CD4-positive, alpha-beta T cell treated with Interleukin-1 beta for 1 hour (primary cell): ENCODE measurements around the gene ZNF850.
"Not testable (repeated sequence)": the region's sequence is repeated elsewhere in the genome, so short reads cannot be mapped to it uniquely, and the experiment has no call there.

ENCODE experiments used
- DNase-seq, 2 donors: peaks; one replicate each; pipeline ENCODE4 v3.0.0-alpha.2; 2020 to 2022

The ZNF850 gene

GRCh38 chr19:36772311-36773222, at the start of gene ZNF850:
Gene ZNF850 (minus strand): TSS chr19:36772807. CDS start chr19:36762606, 10,201 bp downstream.
- DNase-seq, result peak; percentile 92 to 94

- no peak for DNase-seq
These were observed 49.2 kb upstream of the ZNF850 start for GRCh38 chr19:36821758-36822157.

GRCh38 chr19:36819130-36819630, 46.6 kb upstream of the ZNF850 start:
- DNase-seq, result no peak

GRCh38 chr19:36807029-36807428, 34.4 kb upstream of the ZNF850 start:
- no peak for DNase-seq

DNA sequence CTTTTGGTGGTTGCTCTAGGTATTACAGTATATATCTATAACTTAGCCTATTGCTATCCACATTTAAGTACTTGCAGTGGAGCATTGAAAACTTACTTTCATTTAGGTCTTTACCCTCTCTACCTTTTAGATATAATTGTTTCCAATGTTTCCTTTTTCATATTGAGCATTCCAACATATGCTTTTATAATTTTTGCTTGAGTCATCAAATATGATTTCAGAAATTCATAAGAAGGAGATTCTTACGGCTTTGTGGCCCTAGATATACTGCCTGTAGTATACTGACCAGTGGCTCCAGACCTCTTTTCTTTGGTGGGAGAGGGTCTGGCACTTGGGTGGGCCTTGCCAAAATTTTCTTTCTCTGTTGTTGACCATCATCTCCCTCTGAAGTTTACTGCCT, 32.8 kb upstream of the ZNF850 start:
- DNase-seq, result no peak

DNA sequence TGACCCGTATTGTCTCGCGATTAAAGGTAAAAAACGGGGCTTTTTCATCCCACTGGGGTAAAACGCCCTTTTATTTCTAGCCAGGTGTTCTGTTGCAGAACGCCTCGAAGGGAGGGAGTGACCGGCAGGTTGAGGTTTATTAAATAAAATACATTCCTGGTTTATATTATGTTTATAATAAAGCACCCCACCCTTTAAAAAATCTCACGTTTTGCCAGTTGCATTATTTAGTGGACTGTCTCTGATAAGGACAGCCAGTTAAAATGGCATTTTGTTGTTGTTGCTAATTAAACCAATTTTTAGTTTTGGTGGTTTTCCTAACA, 25.1 kb upstream of the ZNF850 start:
- peak in 1 of 2 donors; percentile 80 for DNase-seq

GRCh38 chr19:36796714-36796992, 24.0 kb upstream of the ZNF850 start:
- no peak for DNase-seq

DNA sequence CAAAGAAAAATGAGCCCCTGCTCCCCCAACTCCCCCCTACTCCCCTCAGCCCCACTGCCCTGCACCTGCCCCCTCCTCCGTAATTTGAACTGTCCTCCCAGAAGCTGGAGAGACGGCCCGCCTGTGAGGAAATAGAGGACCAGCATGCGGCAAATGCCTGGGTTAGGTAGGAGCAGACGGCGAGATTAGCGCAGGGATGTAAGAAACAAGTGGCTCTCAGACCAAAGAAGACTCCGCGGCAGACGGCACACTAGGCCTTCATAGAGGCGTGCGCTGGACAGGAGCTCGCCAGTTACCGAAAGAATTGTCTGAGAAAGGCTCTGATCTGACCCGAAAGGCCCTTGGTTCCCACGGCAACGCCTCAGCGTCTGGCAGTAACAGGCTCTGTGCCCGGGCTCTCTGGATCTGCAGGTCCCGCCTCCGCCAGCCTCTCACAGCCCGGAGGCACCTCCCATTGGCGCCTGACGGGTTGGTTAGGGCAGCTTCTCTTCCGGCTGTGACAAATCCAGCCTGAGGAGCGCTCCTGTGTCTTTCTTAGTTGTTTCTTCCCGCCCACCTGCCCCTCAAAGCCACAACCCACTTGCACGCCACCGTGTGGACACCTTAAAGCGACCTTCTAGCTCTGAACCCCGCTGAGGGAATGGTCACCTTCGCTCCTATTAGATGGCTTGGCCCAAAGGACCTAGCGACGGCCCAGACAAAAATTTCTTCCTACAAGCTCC, 19.0 kb upstream of the ZNF850 start:
- peak; percentile 21 to 23 for DNase-seq

- DNase-seq, result no peak
These were observed 3.2 kb upstream of the ZNF850 start for GRCh38 chr19:36775768-36776167.

DNA sequence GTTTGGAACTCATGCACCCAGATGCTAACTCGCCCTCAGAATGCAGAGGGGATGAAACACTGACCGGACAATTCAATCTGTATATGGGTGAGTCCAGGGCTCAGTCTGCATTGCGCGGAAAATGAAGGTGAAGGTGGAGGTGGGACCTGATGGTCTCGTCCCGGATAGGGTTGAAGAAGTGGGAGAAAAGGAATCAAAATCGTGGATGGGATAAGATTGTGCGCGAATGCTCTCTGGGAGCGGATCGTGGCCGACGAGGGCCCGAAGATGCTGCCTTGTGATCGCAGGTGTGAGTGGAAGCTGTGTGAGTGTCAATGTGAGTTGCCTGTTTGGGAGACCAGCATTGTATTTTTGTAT, 594 bp upstream of the ZNF850 start:
- no peak for DNase-seq

GRCh38 chr19:36771261-36772231, 1.1 kb downstream of the ZNF850 start:
- DNase-seq, result peak; percentile 44 to 63

DNA sequence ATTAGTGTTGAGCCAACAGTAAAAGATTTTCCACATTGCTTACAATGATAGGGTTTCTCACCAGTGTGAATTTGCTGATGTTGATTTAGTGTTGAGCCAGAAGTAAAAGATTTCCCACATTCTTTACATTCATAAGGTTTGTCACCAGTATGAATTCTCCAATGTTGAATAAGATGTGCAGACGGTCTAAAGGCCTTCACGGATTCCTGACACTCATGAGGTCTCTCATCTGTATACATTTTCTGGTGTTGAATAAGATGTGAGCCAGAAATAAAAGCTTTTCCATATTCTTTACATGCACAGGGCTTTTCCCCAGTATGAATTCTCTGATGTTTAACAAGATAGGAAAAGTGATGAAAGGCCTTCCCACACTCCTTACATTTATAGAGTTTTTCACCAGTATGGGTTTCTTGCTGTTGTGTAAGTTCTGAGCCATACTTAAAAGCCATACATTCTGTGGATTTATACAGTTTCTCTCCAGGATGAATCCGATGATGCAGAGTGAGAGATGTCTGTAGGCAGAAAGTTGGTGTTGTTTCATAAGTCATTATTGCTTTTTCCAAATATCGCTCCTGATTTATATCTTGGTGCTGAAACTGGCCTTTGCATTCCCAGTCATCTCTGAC, 22.4 kb downstream of the ZNF850 start:
- no peak for DNase-seq

GRCh38 chr19:36749613-36750012, 23.0 kb downstream of the ZNF850 start:
- DNase-seq, result not testable (repeated sequence)

GRCh38 chr19:36748431-36749275, 24.0 kb downstream of the ZNF850 start:
- DNase-seq, result no peak

- DNase-seq, result no peak
These were observed 24.9 kb downstream of the ZNF850 start for GRCh38 chr19:36747750-36748149.

DNA sequence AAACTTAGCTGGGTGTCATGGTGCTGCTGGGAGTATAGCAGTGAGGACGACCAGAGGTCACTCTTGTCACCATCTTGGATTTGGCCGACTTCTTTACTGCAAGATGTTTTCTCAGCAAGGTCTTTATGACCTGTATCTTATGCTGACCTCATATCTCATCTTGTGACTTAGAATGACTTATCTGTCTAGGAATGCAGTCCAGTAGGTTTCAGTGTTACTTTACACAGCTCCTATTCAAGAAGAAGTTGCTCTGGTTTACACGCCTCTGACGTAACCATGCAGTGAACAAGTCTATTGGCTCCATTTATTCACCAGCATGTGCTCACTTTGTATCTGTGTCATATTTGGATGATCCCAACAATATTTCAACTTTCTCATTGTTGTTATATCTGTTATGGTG, 26.7 kb downstream of the ZNF850 start:
- no peak for DNase-seq

- DNase-seq, result not testable (repeated sequence)
These were observed 36.4 kb downstream of the ZNF850 start for GRCh38 chr19:36736166-36736565.

- DNase-seq, result no peak
These were observed 52.7 kb downstream of the ZNF850 start for GRCh38 chr19:36719687-36720556.

- no peak for DNase-seq
These were observed 63.2 kb downstream of the ZNF850 start for GRCh38 chr19:36709423-36709822.

DNA sequence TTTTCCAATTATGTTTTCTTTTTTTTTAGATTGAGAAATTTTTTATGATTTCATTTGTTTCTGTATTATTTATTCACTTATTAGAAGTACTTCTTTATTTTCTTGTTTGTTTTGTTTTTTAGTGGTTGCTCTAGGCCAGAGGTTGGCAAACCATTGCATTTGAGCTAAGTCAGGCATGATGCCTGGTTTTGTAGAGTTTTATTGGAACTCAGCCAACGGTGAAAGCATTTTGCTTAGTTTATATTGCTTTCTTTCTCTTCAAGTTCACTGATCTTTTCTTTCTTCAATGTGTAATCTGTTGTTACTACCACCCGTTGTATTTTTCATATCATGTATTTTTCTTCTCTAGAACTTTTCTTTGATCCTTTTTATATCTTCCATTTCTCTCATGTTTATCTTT, 65.5 kb downstream of the ZNF850 start:
- no peak for DNase-seq

DNA sequence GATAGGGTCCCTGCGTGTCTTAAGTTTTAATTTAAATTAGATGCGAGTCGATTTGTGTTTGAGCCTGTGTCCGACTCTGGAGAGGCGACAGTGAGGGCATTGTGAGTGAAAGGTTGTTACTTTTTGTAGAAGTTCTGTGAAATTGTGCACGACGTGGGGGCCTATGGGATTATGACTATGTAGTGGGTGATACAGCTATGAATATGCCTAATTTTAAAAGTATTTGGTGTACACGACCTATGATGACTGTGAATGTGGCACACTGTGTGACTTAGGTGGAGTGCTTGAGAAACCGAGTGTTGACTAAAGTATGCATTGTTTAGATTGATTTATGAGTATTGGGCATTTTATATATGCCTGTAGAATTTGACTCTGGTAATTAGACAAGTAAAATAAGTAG, 84.5 kb downstream of the ZNF850 start:
- DNase-seq, result no peak
